GM12891 (cell line): ENCODE results near the gene ANKRD44.

Experiments
- PAX5 ChIP-seq: IDR thresholded peaks from 2 replicates; pipeline ENCODE4 v1.6.1; 2011; ENCODE audit warnings: low read length, moderate library complexity, mild to moderate bottlenecking; ENCODE audit not compliant: insufficient read depth, severe bottlenecking
- POLR2A ChIP-seq: IDR thresholded peaks from 2 replicates; pipeline ENCODE4 v1.6.1; 2011; ENCODE audit warnings: low read depth, low read length, control low read depth
- POLR2AphosphoS5 ChIP-seq: IDR thresholded peaks from 2 replicates; pipeline ENCODE4 v1.6.1; 2011; ENCODE audit warnings: low read depth, low read length, control low read depth
- POU2F2 ChIP-seq: IDR thresholded peaks from 2 replicates; pipeline ENCODE4 v1.6.1; 2011; ENCODE audit warnings: low read depth, mild to moderate bottlenecking, control low read depth, low read length, moderate library complexity
- SPI1 ChIP-seq: IDR thresholded peaks from 2 replicates; pipeline ENCODE4 v1.6.1; 2011; ENCODE audit warnings: low read depth, low read length, control low read depth
- TAF1 ChIP-seq: IDR thresholded peaks from 2 replicates; pipeline ENCODE4 v1.6.1; 2011; ENCODE audit warnings: low read depth, low read length, control low read depth

DNA sequence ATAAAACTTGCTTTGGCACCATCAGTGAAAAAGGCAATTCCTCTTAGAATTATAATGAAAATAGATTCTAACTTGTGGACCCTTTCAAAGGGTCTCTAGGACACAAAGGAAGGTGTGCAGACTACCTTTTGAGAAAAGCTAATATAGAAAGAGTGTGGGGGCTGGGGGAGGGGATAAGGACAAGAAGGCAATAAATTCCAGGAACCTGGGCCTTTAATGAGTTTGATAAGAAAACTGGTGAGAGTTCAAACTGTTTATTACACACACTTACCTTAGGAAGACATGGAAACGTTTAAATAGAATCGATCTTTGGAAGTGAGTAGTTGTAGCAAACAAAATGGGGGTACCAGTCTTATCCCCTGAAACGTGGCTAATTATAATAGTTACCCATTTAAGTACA, 344.5 kb downstream of the ANKRD44 start:
- TF ChIP-seq POLR2AphosphoS5: no peak
- TF ChIP-seq POLR2A: no peak
- TF ChIP-seq POU2F2: no peak
- no peak for TF ChIP-seq TAF1
- no peak for TF ChIP-seq SPI1
- TF ChIP-seq PAX5: no peak
